ENCODE measurements around the gene CHTF8.

- TF ChIP-seq CTCF (conservative IDR thresholded peaks at IDR 0.05) (no peak), EZH2 (IDR thresholded peaks at IDR 0.05; ENCODE audit: low read depth) (no peak)
Measured at GRCh38 chr16:69166221-69166833, 33.9 kb upstream of the CHTF8 start.

Measured in PC-9 (cell line).